HG02870 (cell line): ENCODE measurements around the gene TSGA10IP.

Experiments
- ATAC-seq: cut with Tn5 transposase; IDR thresholded peaks from one replicate; pipeline ENCODE4 v1.9.1; 2021; ENCODE audit warnings: mild to moderate bottlenecking, moderate library complexity; ENCODE audit not compliant: unreplicated experiment

TSGA10IP gene

GRCh38 chr11:65973439-65974110, 28.3 kb downstream of the TSGA10IP start:
- no peak for ATAC-seq

- ATAC-seq = no peak
Measured at GRCh38 chr11:65975771-65976170, 30.5 kb downstream of the TSGA10IP start.

DNA sequence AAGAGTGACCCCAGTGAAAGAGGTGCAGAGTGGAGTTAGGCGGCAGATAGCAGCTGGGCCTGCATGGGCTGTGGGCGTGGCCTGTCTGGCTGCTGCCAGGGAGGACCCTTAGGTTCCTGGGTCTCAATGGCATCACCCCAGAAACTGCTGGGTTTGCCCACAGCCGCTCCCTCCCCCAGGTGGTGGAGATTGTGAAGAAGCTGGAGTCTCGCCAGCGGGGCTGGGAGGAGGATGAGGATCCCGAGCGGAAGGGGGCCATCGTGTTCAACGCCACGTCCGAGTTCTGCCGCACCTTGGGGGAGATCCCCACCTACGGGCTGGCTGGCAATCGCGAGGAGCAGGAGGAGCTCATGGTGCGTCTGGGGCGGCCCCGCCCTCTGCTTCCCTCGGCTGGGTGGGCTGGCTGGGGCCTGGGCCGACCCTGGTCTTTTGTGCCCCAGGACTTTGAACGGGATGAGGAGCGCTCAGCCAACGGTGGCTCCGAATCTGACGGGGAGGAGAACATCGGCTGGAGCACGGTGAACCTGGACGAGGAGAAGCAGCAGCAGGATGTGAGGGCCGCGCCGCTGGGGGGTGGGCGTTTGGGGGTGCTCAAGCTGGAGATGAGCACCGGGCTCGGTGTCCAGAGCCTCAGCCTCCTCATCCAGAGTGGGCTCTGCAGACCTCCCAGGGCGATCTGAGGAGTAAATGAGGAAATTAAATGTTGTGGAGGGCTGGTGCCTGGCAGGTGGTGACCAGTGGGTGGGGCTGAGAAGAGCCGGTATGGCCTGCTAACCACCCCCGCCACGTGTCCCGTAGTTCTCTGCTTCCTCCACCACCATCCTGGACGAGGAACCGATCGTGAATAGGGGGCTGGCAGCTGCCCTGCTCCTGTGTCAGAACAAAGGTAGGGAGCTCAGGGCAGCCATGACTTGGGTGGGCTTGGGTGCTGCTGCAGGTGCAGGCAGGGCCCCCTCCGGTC, 31.2 kb downstream of the TSGA10IP start:
- ATAC-seq = no peak

DNA sequence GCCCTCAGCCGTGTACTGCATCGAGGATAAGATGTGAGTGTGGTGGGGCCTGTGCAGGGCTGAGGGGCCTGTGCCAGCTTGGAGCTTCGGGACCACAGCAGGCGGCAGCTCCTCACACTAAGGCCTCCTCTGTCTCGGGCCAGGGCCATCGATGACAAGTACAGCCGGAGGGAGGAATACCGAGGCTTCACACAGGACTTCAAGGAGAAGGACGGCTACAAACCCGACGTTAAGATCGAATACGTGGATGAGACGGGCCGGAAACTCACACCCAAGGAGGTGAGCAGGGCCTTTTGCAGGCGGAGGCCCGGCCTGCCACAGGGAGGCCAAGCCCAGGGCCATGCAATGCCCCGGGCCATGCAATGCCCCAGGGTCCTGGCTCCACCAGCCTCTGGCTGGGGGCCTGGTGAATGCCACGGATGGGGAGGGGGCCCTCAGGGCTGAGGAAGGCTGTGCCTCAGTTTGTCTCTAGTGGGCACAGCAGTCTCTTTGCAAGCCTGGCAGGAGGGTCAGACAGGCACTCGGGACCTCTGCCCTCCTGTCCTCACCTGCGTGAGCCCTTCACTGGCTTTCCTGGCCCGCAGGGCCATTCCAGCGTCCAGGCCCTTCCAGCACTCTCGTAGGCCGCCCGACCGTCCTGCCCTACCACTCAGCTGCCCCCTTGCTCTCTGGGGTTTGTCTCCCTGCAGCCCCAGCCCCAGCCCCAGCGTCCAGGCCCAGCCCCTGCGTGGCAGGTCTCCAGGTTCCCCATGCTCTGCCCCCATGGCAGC, 32.5 kb downstream of the TSGA10IP start:
- no peak for ATAC-seq

- ATAC-seq = no peak
Measured at GRCh38 chr11:65978391-65979238, 33.3 kb downstream of the TSGA10IP start.

DNA sequence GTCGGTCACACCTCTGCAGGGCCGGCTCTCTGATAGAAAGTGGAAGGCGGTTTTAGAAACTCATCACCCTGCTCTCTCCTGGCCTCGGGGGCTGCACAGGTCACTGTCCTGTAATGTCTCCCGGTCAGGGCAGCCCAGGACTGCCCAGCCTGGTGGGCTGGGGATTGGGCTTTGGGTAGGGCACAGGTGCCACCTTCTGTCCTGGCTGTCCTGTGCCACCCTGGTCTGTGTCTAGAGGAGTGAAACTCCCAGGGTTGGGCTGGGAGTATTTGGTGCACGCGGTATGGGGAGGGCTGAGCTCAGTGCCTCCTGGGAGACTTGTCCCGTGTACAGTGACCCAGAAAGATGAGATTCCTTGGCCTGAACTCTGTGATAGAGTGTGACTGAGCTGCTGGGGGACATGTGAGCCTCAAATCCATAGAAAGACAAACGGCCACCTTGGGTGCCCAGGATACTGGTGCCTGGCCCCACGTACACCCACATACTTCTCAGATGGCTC, 34.0 kb downstream of the TSGA10IP start:
- ATAC-seq = no peak

- ATAC-seq = no peak
Measured at GRCh38 chr11:65981101-65981740, 35.9 kb downstream of the TSGA10IP start.

DNA sequence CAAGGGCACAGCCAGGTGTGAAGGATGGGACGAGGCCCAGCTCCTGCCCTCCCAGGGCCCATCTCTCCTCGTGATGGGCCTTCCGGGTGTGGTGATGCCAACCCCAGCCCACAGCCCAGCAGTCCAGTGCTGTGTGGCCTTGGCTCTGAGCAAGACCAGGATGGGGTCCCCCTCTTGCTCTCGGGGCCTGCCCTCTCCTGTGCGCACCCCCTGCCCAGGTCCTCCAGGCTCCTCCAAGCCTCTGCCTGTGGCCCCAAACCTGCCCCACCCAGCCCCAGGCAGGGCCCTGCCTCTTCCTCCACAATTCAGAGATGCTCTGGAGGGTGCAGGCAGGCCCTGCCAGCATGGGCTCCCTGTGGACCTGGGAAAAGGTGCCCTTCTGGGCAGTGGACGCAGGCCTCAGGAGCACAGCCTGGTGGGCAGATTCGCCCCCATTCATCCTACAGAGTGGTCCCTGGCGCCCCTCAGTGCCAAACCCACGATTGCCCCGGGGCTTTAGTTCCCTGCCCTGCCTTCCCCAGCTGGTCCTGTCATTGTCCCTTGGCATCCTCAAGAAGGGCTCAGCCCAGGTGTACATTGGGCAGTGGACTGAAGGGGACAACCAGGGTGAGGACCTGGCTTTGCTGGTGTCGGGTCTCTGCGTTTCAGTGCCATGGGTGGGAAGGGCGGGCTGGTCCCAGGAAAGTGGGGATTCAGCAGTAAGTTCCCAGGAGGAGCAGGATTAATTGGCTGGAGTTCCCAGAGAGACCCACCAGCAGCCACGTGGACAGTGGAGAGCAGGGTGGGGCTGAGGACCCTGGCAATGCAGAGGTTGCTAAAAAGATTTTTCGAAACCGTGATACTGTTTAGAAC, 36.9 kb downstream of the TSGA10IP start:
- no peak for ATAC-seq

GRCh38 chr11:65982824-65983588, 37.7 kb downstream of the TSGA10IP start:
- ATAC-seq = no peak

GRCh38 chr11:65983589-65983987, 38.3 kb downstream of the TSGA10IP start:
- no peak for ATAC-seq

DNA sequence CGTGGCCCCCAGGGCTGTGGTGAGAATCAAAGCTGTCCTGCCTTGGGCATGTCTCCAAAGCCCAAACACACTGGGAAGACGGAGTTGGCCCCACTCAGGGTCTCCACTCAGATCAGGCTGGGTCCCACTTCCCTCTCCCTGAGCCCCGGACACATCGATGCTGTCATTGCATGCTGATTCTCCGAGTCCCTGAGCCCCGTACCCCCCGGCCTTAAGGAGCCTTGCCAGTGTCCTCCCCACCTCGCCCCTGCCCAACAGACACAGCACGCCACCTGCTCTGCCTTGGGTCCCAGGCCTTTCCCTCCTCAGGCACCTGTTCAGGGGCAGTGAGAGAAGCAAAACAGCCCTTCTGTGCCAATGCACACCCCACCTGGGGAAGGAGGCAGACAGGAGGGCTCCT, 42.1 kb downstream of the TSGA10IP start:
- no peak for ATAC-seq

DNA sequence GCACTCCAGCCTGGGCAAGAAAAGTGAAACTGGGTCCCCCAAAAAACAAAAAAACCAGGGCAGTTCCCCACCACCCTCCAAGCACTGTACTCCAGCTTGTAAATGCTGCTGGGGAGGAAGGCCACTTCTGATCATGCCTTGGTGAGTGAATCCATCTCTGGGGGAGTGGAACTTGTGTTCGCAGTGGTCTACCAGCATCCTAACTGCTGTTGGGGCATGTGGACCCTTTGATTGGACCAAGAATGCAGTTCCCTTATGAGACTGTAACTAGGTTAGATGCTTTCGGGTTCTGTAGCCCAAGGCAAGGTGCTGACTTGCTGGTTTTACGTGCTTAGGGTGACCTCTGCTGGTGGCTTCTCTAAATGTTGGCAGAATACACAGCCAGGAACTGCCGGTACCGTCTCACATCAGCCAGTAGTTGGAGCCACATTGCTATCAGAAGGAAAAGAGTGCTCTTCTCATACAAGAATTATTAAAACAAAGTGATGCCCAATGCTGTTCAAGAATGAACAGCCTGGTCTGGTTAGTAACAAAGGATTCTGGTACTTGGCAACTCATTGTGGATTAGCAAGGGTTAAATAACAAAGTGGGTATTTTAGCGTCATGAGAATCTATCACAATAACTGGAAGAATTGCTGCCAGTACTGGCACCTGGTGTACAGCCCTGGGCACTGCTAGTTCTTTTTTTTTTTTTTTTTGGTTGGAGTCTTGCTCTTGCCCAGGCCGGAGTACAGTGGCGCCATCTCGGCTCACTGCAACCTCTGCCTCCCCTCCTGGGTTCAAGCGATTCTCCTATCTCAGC, 43.7 kb downstream of the TSGA10IP start:
- ATAC-seq = peak; percentile 85

- ATAC-seq = no peak
Measured at GRCh38 chr11:65992056-65992455, 46.8 kb downstream of the TSGA10IP start.

- ATAC-seq = no peak
Measured at GRCh38 chr11:65997286-65997685, 52.0 kb downstream of the TSGA10IP start.

GRCh38 chr11:66001942-66002647, 56.8 kb downstream of the TSGA10IP start, which contains the start of the genes BANF1 and EIF1AD:
TSS of gene BANF1 (plus strand) at chr11:66002503. CDS start at chr11:66003251, 748 bp downstream.
TSS of gene EIF1AD (minus strand) at chr11:66002157. CDS start at chr11:66000389, 1,768 bp downstream.
- peak; percentile 79 for ATAC-seq

GRCh38 chr11:66002648-66003225, 57.5 kb downstream of the TSGA10IP start:
- peak; percentile 37 for ATAC-seq
